Nephron (organoid): ENCODE results near the gene GLI2.

ENCODE experiments used
- H3K27ac Mint-ChIP-seq, 3 experiments: 2 replicates each; pipeline ENCODE4 v1.8.0; 2020; ENCODE audit warnings: mixed read lengths in 3 of 3, mild to moderate bottlenecking in 2 of 3, moderate library complexity in 1 of 3
- H3K27me3 Mint-ChIP-seq: 2 replicates; pipeline ENCODE4 v1.8.0; 2021; ENCODE audit warnings: low read depth, mild to moderate bottlenecking, moderate library complexity, mixed read lengths
- H3K36me3 Mint-ChIP-seq: 2 replicates; pipeline ENCODE4 v1.8.0; 2020; ENCODE audit warnings: low read depth, mixed read lengths
- H3K4me1 Mint-ChIP-seq: 2 replicates; pipeline ENCODE4 v1.8.0; 2020; ENCODE audit warnings: mixed read lengths
- H3K4me3 Mint-ChIP-seq, 3 experiments: 2 replicates each; pipeline ENCODE4 v1.8.0; 2020; ENCODE audit warnings: mild to moderate bottlenecking in 3 of 3, mixed read lengths in 3 of 3, moderate library complexity in 2 of 3
- H3K9me3 Mint-ChIP-seq: 2 replicates; pipeline ENCODE4 v1.8.0; 2020; ENCODE audit warnings: mixed read lengths
- CTCF ChIP-seq, 3 experiments: fragments of 200-600 bp; sonication (generic); IDR thresholded peaks; one replicate each; pipeline ENCODE4 v1.5.0; 2021; ENCODE audit warnings: antibody characterized with exemption in 3 of 3; ENCODE audit not compliant: unreplicated experiment in 3 of 3

Gene GLI2

GRCh38 chr2:120736624-120737339 lies 1.1 kb downstream of the GLI2 start:
- no peak for TF ChIP-seq CTCF (IDR thresholded peaks at IDR 0.05; ENCODE audit: unreplicated experiment in 3 of 3)
- Mint-ChIP-seq H3K9me3 (no peaks in the 10 kb centered on the region), H3K4me3 (peak overlapping the region; percentile 92 to 95 (median 93)), H3K27ac (peak overlapping the region; percentile 92 to 97 (median 95)), H3K4me1 (peaks cover 63% of the 10 kb centered on the region), H3K36me3 (no peaks in the 10 kb centered on the region), H3K27me3 (peaks cover 31% of the 10 kb centered on the region)

- peak overlapping the region; percentile 92 to 95 (median 93) for H3K4me3 Mint-ChIP-seq
- H3K27ac Mint-ChIP-seq, result peak overlapping the region; percentile 92 to 97 (median 95)
- H3K27me3 Mint-ChIP-seq, result peaks cover 25% of the 10 kb centered on the region
- TF ChIP-seq CTCF (IDR thresholded peaks at IDR 0.05; ENCODE audit: unreplicated experiment in 3 of 3), result no peak
- no peaks in the 10 kb centered on the region for H3K36me3 Mint-ChIP-seq
- no peaks in the 10 kb centered on the region for H3K9me3 Mint-ChIP-seq
- peaks cover 69% of the 10 kb centered on the region for H3K4me1 Mint-ChIP-seq
Measured at GRCh38 chr2:120737340-120738101, 1.9 kb downstream of the GLI2 start.

- Mint-ChIP-seq H3K4me3 (peak overlapping the region; percentile 92 to 95 (median 93)), H3K27ac (peak overlapping the region; percentile 92 to 97 (median 95)), H3K36me3 (no peaks in the 10 kb centered on the region), H3K4me1 (peaks cover 69% of the 10 kb centered on the region), H3K9me3 (no peaks in the 10 kb centered on the region), H3K27me3 (peaks cover 19% of the 10 kb centered on the region)
- TF ChIP-seq CTCF (IDR thresholded peaks at IDR 0.05; ENCODE audit: unreplicated experiment in 3 of 3), result no peak
Measured at GRCh38 chr2:120738117-120738516, 2.4 kb downstream of the GLI2 start.

- Mint-ChIP-seq H3K4me3 (peak overlapping the region; percentile 92 to 95 (median 93)), H3K36me3 (no peaks in the 10 kb centered on the region), H3K27me3 (peaks cover 17% of the 10 kb centered on the region), H3K4me1 (peaks cover 63% of the 10 kb centered on the region), H3K27ac (peak overlapping the region; percentile 71 to 97 (median 92)), H3K9me3 (no peaks in the 10 kb centered on the region)
- no peak for TF ChIP-seq CTCF (IDR thresholded peaks at IDR 0.05; ENCODE audit: unreplicated experiment in 3 of 3)
Measured at GRCh38 chr2:120738786-120739437, 3.2 kb downstream of the GLI2 start.

- no peaks in the 10 kb centered on the region for H3K9me3 Mint-ChIP-seq
- TF ChIP-seq CTCF (IDR thresholded peaks at IDR 0.05; ENCODE audit: unreplicated experiment in 3 of 3), result no peak
- peaks cover 66% of the 10 kb centered on the region for H3K4me1 Mint-ChIP-seq
- no peaks in the 10 kb centered on the region for H3K36me3 Mint-ChIP-seq
- peaks cover 17% of the 10 kb centered on the region for H3K27me3 Mint-ChIP-seq
- H3K27ac Mint-ChIP-seq, result peak overlapping the region; percentile 71 to 97 (median 92)
- peak overlapping the region; percentile 92 to 95 (median 93) for H3K4me3 Mint-ChIP-seq
Measured at GRCh38 chr2:120739438-120740090, 3.9 kb downstream of the GLI2 start.
